Measurements from ENCODE around the gene PHF21A. TPM values are rescaled to one million over a fixed set of nuclear protein-coding genes. Genes with fewer than 3 reads are reported as not detected.
A peak's percentile ranks its signal among the peaks of the same experiment; 100 is the strongest.

Gene PHF21A
- total and polyA plus RNA-seq, 4 donors = 3.6 to 8.5 (median 6.2) TPM

DNA sequence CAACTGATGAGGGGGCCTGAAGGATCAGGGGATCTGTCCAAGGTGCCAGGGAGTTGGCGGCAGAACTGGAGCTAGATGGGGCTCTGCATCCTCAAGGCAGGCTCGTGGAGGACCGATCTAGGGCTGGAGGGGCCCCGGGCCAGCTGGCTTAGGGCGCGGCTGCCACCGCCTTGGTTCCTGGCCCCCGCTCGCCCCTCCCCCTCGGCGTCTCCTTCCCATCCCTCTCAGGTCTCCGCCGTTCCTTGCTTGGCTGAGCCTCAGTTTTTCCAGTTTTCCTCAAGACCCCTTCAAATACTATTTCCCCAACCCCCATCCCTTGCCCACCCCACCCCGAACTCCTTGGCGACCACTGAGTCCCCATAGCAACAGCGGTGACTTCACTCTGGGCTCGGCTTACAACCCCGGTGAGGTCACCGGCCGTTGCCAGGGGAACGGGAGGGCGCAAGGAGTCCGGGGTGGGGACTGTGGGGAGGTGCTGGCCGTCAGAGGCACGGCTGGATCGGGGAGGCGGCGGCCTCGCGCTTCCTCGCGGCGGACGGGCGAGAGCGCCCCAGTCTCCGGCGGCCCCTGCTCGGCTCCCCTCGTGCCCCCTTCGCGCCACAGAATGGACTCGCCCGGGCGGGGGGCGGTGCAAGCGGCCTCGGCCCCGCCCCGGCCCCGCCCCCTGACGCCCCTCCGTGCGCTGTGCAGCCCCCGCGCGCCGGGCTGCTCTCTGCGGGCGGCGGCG is 221.6 kb downstream of the PHF21A start:
- peak; percentile 65 for DNase-seq (ENCODE audit: low spot score)
- H3K27me3 ChIP-seq (ENCODE audit: control insufficient read depth in 4 of 4, insufficient read depth in 4 of 4, low read length in 3 of 4) = no peaks in the 10 kb centered on the region
- TF ChIP-seq JUND (IDR thresholded peaks at IDR 0.05) = peak in 1 of 2 donors; percentile 43
- TF ChIP-seq, protein P1, sequence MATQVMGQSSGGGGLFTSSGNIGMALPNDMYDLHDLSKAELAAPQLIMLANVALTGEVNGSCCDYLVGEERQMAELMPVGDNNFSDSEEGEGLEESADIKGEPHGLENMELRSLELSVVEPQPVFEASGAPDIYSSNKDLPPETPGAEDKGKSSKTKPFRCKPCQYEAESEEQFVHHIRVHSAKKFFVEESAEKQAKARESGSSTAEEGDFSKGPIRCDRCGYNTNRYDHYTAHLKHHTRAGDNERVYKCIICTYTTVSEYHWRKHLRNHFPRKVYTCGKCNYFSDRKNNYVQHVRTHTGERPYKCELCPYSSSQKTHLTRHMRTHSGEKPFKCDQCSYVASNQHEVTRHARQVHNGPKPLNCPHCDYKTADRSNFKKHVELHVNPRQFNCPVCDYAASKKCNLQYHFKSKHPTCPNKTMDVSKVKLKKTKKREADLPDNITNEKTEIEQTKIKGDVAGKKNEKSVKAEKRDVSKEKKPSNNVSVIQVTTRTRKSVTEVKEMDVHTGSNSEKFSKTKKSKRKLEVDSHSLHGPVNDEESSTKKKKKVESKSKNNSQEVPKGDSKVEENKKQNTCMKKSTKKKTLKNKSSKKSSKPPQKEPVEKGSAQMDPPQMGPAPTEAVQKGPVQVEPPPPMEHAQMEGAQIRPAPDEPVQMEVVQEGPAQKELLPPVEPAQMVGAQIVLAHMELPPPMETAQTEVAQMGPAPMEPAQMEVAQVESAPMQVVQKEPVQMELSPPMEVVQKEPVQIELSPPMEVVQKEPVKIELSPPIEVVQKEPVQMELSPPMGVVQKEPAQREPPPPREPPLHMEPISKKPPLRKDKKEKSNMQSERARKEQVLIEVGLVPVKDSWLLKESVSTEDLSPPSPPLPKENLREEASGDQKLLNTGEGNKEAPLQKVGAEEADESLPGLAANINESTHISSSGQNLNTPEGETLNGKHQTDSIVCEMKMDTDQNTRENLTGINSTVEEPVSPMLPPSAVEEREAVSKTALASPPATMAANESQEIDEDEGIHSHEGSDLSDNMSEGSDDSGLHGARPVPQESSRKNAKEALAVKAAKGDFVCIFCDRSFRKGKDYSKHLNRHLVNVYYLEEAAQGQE (IDR thresholded peaks at IDR 0.05) = peak; percentile 87
- TF ChIP-seq, protein P2, sequence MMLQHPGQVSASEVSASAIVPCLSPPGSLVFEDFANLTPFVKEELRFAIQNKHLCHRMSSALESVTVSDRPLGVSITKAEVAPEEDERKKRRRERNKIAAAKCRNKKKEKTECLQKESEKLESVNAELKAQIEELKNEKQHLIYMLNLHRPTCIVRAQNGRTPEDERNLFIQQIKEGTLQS (IDR thresholded peaks at IDR 0.05) = no peak
- TF ChIP-seq EGR1 (IDR thresholded peaks at IDR 0.05; ENCODE audit: low read depth in 2 of 2) = no peak
- WGBS = 4% methylated on average over 62 of the region's 62 CpGs
- no peaks in the 10 kb centered on the region for H3K9me3 ChIP-seq (ENCODE audit: control insufficient read depth in 4 of 4, low read length in 3 of 4)
- no peak overlapping the region for H3K27ac ChIP-seq (ENCODE audit: low read depth in 1 of 2, low read length in 2 of 2)
- no peak overlapping the region for H3K9ac ChIP-seq (ENCODE audit: low read depth in 1 of 2, low read length in 2 of 2)
- H3K4me1 ChIP-seq (ENCODE audit: control insufficient read depth in 4 of 4, insufficient read depth in 4 of 4, low read length in 3 of 4) = peaks cover 7 to 24% (median 13%) of the 10 kb centered on the region in 4 donors
- peaks cover 0 to 3% (median 0%) of the 10 kb centered on the region in 4 donors for H3K36me3 ChIP-seq (ENCODE audit: control insufficient read depth in 4 of 4, insufficient read depth in 3 of 4, low read depth in 1 of 4, low read length in 3 of 4)
- H3K4me3 ChIP-seq (ENCODE audit: low read depth in 1 of 3, low read length in 3 of 3) = peak overlapping the region in 2 of 3 donors; percentile 12 to 55

DNA sequence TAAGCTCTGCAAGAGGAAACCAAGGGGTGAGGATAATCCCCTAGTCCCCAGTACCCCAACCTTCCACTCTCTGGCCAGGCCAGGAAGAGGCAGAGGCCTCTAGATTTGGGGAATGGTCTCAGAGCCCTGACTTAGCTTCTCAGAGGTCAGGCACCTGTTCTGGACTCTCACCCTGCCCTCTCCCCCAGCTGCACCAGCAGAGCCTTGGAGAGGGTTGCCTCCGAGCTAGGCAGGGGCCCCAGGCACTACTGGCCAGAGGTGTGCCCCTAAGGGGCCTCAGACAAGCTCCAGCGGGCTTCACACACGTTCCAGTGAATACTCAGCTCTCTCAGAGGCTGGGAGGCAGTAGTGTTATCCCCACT is 222.2 kb downstream of the PHF21A start:
- no peak for DNase-seq (ENCODE audit: low spot score)
- no peaks in the 10 kb centered on the region for H3K27me3 ChIP-seq (ENCODE audit: control insufficient read depth in 4 of 4, insufficient read depth in 4 of 4, low read length in 3 of 4)
- TF ChIP-seq SP1 (IDR thresholded peaks at IDR 0.05) (no peak), FOXA1 (IDR thresholded peaks at IDR 0.05) (no peak), TAF1 (conservative IDR thresholded peaks at IDR 0.05) (no peak), GABPA (IDR thresholded peaks at IDR 0.05 in 1 of 2, conservative IDR thresholded peaks at IDR 0.05 in 1 of 2) (no peak), HNF4A (conservative IDR thresholded peaks at IDR 0.05) (no peak), FOXA2 (IDR thresholded peaks at IDR 0.05) (no peak), YY1 (IDR thresholded peaks at IDR 0.05) (no peak), EGR1 (IDR thresholded peaks at IDR 0.05; ENCODE audit: low read depth in 2 of 2) (no peak), JUND (IDR thresholded peaks at IDR 0.05) (no peak), NR2F2 (IDR thresholded peaks at IDR 0.05) (no peak), RAD21 (IDR thresholded peaks at IDR 0.05) (no peak), RXRA (IDR thresholded peaks at IDR 0.05) (no peak), HNF4G (IDR thresholded peaks at IDR 0.05) (no peak)
- TF ChIP-seq, protein P3, sequence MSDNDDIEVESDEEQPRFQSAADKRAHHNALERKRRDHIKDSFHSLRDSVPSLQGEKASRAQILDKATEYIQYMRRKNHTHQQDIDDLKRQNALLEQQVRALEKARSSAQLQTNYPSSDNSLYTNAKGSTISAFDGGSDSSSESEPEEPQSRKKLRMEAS (IDR thresholded peaks at IDR 0.05) = no peak
- TF ChIP-seq, protein P2 (IDR thresholded peaks at IDR 0.05) = no peak
- TF ChIP-seq, protein P4, sequence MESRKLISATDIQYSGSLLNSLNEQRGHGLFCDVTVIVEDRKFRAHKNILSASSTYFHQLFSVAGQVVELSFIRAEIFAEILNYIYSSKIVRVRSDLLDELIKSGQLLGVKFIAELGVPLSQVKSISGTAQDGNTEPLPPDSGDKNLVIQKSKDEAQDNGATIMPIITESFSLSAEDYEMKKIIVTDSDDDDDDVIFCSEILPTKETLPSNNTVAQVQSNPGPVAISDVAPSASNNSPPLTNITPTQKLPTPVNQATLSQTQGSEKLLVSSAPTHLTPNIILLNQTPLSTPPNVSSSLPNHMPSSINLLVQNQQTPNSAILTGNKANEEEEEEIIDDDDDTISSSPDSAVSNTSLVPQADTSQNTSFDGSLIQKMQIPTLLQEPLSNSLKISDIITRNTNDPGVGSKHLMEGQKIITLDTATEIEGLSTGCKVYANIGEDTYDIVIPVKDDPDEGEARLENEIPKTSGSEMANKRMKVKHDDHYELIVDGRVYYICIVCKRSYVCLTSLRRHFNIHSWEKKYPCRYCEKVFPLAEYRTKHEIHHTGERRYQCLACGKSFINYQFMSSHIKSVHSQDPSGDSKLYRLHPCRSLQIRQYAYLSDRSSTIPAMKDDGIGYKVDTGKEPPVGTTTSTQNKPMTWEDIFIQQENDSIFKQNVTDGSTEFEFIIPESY (IDR thresholded peaks at IDR 0.05) = no peak
- TF ChIP-seq, protein P5, sequence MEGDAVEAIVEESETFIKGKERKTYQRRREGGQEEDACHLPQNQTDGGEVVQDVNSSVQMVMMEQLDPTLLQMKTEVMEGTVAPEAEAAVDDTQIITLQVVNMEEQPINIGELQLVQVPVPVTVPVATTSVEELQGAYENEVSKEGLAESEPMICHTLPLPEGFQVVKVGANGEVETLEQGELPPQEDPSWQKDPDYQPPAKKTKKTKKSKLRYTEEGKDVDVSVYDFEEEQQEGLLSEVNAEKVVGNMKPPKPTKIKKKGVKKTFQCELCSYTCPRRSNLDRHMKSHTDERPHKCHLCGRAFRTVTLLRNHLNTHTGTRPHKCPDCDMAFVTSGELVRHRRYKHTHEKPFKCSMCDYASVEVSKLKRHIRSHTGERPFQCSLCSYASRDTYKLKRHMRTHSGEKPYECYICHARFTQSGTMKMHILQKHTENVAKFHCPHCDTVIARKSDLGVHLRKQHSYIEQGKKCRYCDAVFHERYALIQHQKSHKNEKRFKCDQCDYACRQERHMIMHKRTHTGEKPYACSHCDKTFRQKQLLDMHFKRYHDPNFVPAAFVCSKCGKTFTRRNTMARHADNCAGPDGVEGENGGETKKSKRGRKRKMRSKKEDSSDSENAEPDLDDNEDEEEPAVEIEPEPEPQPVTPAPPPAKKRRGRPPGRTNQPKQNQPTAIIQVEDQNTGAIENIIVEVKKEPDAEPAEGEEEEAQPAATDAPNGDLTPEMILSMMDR (IDR thresholded peaks at IDR 0.05; ENCODE audit: low read depth, low read length, missing input control) = no peak
- TF ChIP-seq, protein P1 (IDR thresholded peaks at IDR 0.05) = no peak
- peaks cover 7 to 24% (median 13%) of the 10 kb centered on the region in 4 donors for H3K4me1 ChIP-seq (ENCODE audit: control insufficient read depth in 4 of 4, insufficient read depth in 4 of 4, low read length in 3 of 4)
- H3K4me3 ChIP-seq (ENCODE audit: low read depth in 1 of 3, low read length in 3 of 3) = no peak overlapping the region
- H3K9ac ChIP-seq (ENCODE audit: low read depth in 1 of 2, low read length in 2 of 2) = no peak overlapping the region
- H3K36me3 ChIP-seq (ENCODE audit: control insufficient read depth in 4 of 4, insufficient read depth in 3 of 4, low read depth in 1 of 4, low read length in 3 of 4) = peaks cover 0 to 3% (median 0%) of the 10 kb centered on the region in 4 donors
- WGBS = 33% methylated on average over 3 of the region's 3 CpGs
- no peak overlapping the region for H3K27ac ChIP-seq (ENCODE audit: low read depth in 1 of 2, low read length in 2 of 2)
- H3K9me3 ChIP-seq (ENCODE audit: control insufficient read depth in 4 of 4, low read length in 3 of 4) = no peaks in the 10 kb centered on the region
